HL-60/S4 treated with phorbol 12-myristate 13-acetate at 8.2 ng/mL for 4 days and 3 days (cell line): Measurements from ENCODE around the gene CNPY3.
"Not testable (repeated sequence)": the region's sequence is repeated elsewhere in the genome, so short reads cannot be mapped to it uniquely, and the experiment has no call there.

Source experiments
- in situ Hi-C: fragments of 300-500 bp; cut with MboI; formaldehyde crosslinking; loops from 2 replicates; pipeline ENCODE4 v1.15.0; 2022; ENCODE audit warnings: low sequenced_read_pairs

The CNPY3 gene

GRCh38 chr6:42911171-42912021, 17.9 kb upstream of the CNPY3 start:
- in situ Hi-C loops, result loop anchor here (25.0 kb wide), 1 partner anchor 226 kb away; no protein-coding TSS in a partner anchor

DNA sequence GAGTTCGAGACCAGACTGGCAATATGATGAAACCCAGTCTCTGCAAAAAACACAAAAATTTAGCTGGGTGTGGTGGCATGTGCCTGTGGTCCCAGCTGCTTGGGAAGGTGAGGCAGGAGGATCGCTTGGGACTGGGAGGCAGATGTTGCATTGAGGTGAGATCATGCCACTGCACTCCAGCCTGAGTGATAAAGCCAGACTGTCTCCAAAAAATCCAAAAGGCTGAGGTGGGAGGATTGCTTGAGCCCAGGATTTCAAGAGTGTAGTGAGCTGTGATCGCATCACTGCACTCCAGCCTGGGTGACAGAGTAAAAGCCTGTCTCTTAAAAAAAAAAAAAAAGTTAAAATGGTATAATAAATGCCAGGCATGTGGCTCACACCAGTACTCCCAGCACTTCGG, 14.7 kb upstream of the CNPY3 start:
- in situ Hi-C loops, result loop anchor here (25.0 kb wide), 1 partner anchor 223 kb away; no protein-coding TSS in a partner anchor

GRCh38 chr6:42915732-42916131, 13.5 kb upstream of the CNPY3 start, which contains the start of gene PTCRA:
Gene PTCRA (plus strand): TSS chr6:42916053. CDS start chr6:42916070, 17 bp downstream.
- in situ Hi-C loops, result loop anchor here (25.0 kb wide), 1 partner anchor 222 kb away; no protein-coding TSS in a partner anchor

GRCh38 chr6:42916288-42916687, 13.0 kb upstream of the CNPY3 start:
- in situ Hi-C loops, result loop anchor here (25.0 kb wide), 1 partner anchor 221 kb away; no protein-coding TSS in a partner anchor

- in situ Hi-C loops, result loop anchor here (25.0 kb wide), 1 partner anchor 216 kb away; no protein-coding TSS in a partner anchor
Measured at GRCh38 chr6:42921801-42922200, 7.5 kb upstream of the CNPY3 start.

- in situ Hi-C loops, result loop anchor here (25.0 kb wide), 1 partner anchor 214 kb away; no protein-coding TSS in a partner anchor
Measured at GRCh38 chr6:42923666-42924065, 5.6 kb upstream of the CNPY3 start.

GRCh38 chr6:42925248-42925857, 3.9 kb upstream of the CNPY3 start:
- in situ Hi-C loops, result no loop called here

DNA sequence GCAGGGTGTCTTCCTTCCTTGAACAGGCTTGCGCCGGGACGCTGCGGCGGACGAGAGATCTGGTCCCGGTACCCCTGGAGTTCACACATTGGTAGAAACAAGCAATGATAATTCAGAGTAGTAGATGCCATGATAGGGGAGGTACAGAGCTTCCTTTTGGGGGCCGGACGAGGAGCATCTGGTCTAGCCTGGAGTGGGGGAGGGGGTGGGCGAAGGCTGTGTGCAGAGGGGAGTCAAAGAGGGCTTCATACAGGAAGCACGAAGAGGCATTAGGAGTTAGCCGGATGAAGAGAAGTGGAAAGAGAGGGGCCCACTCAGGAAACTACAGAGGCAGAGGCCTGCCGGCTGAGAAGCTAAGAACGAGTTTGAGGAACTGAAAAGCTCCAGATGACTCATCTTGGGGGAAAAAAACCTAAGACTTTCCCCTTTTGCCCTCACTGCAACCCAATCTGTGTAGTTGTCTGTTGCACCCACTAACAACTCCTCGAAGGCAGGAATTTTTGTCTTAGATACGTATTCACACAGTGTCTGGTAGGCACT, 611 bp downstream of the CNPY3 start:
- in situ Hi-C loops, result no loop called here

DNA sequence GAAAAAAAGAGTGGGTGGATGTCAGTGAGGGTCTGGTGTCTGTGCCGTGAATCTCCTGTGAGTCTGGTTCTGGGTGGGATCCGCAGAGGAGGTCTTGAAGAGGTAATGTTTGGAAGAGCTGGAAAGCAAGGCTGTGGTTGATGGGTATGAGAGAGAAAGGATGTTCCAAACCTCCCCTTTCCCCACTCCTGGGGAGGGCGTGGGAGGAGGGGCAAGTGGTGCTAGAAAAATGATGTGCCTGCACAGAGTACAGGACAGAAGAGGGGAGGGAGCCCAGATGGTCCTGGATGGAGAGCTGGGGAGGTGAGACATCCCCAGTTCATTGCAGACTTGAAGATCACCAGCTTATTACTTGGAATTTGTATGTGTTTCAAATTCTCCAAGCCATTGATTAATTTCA, 3.1 kb downstream of the CNPY3 start:
- in situ Hi-C loops, result no loop called here

- in situ Hi-C loops, result no loop called here
Measured at GRCh38 chr6:42933205-42933604, 3.9 kb downstream of the CNPY3 start.

DNA sequence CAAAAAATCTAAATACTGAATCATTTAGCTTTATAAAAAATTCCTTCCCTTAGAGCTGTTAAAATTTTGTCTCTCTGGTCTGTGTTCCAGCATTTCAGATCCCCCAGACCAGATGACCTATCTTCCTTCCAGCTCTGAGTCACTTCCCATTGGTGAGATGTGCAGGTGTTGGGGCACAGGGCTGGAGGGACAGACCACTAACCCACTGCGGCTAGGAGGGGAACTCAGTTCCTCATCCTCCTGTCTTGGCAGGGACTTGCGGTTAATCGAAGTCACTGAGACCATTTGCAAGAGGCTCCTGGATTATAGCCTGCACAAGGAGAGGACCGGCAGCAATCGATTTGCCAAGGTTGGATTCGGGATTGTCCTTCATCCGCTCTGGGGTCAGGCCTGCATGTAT, 6.0 kb downstream of the CNPY3 start:
- in situ Hi-C loops, result no loop called here

DNA sequence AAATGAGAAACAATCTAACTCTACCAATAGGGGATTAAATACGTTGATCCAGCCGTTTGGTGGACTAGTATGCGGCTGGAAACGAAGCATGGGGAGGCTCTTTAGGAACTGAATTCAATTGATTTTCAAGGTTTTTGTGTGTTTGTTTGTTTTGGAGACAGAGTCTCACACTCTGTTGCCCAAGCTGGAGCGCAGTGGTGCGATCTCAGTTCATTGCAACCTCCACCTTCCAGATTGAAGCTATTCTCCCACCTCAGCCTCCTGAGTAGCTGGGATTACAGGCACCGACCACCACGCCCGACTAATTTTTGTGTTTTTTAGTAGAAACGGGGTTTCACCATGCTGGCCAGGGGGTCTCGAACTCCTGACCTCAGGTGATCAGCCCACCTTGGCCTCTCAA, 7.1 kb downstream of the CNPY3 start:
- in situ Hi-C loops, result no loop called here

DNA sequence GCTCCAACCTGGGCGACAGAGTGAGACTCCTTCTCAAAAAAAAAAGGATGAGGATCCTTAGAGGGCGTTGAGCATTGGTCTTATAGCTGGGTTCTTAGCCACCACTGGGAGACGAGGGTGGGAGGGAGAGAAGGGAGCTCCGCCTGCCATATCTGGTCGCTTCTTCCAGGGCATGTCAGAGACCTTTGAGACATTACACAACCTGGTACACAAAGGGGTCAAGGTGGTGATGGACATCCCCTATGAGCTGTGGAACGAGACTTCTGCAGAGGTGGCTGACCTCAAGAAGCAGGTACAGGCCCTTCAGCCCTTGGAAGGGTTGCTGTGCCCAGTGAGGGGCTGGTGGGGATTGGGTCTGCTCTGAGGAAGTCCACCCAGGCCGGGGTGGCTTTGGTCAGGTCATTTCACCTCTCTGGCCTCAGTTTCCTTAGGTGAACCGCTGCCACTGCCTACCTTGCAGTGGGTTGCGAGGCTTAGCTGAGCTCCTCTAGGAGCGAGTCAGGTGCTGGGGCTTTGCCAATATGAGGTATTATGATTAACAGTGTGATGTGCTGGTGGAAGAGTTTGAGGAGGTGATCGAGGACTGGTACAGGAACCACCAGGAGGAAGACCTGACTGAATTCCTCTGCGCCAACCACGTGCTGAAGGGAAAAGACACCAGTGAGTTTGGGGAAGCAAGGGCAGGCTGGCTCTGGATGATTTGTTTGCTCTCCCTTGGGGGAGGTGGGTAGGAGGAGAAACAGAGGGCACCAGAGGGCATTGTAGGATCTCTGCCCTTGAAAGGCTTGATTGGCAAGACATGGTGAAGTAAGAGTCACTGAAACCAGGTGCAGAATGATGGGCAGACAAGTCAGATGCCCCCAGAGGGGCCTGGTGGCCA, 8.5 kb downstream of the CNPY3 start:
- in situ Hi-C loops, result no loop called here

- in situ Hi-C loops, result no loop called here
Measured at GRCh38 chr6:42938428-42938796, 9.1 kb downstream of the CNPY3 start.

- in situ Hi-C loops, result no loop called here
Measured at GRCh38 chr6:42938987-42939809, 9.9 kb downstream of the CNPY3 start.

DNA sequence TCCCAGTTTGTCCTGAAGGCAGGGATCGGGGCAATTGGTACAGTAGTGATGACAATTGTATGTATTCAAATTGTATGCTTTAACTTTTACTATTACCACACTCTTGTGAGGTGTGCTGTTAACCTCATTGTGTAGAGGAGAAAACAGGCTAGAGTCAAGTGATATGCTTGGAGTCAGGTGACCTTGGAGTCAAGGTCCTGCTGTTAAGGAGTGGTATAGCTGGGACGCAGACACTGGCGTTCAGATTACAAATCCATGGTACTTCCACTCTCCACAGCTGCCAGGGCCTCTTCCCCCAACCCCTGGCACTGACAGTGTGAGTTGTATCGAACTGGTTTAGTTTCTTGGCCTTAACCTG, 10.5 kb downstream of the CNPY3 start:
- in situ Hi-C loops, result no loop called here

- in situ Hi-C loops, result no loop called here
Measured at GRCh38 chr6:42940493-42941045, 11.3 kb downstream of the CNPY3 start.

- in situ Hi-C loops, result not testable (repeated sequence)
Measured at GRCh38 chr6:42941356-42941755, 12.1 kb downstream of the CNPY3 start.

- in situ Hi-C loops, result no loop called here
Measured at GRCh38 chr6:42942444-42942843, 13.2 kb downstream of the CNPY3 start.

DNA sequence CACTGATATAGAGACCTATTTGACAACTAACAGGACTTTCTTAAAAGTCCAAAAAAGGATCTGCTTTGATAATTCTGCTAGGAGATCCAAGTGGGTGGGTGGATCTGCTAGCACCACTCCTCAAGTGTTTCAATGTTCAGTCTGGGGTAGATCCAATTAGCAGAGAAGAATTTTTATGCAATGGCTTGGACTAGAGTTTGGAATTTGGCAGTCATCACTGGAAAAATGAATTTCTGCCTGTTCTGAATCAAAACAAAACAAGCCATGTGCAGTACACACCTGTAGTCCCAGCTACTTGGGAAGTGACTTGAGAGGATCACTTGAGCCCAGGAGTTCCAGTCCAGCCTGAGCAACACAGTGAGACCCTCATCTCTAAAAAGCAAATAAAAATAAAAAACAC, 18.7 kb downstream of the CNPY3 start:
- in situ Hi-C loops, result no loop called here
